Endometrium (tissue), 2 donors: Measurements from ENCODE around the gene SMIM27.
"Not testable (repeated sequence)": the region's sequence is repeated elsewhere in the genome, so short reads cannot be mapped to it uniquely, and the experiment has no call there.

Experiments
- FAIRE-seq: peaks from 2 replicates; lab custom pipeline; 2012; peaks lifted over from hg19 to GRCh38; lab: Jason Lieb, UNC
- donor health status: control.
- donor health status: control.

Gene SMIM27, protein sequence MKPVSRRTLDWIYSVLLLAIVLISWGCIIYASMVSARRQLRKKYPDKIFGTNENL

DNA sequence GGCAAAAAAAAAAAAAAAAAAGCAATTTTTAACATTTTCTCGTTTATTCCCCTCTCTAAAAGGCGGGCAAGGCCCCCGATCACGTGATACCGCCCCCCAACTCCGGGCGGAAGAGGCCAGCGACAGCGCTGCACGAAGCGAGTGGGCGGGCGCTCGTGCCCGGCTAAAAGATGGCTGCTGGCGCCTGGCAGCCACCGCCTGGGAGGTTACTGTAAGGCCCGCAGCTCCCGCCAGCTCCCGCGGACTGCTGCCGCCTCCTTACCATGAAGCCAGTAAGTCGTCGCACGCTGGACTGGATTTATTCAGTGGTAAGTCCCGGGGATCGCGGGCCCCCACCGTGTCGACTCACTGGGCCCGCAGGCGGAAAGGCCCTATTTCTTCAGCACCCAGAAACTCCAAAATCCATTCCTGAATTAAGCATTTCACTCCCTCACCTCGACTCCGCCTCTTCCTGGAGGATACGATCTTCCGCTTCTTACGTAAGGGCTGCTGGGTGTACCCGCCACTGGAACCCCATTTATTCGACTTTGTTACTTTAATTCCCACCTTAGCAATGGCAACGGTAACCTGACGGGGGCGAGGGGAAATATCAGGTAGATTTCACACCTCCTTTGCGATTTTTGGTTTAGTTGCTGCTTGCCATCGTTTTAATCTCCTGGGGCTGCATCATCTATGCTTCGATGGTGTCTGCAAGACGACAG lies at the start of gene SMIM27, which contains the start of gene TOPORS:
Gene SMIM27 (plus strand): TSS at position 156 of the 701 bp plus-strand sequence. CDS start 108 bp downstream, at position 264.
Gene TOPORS (minus strand): TSS at position 415 of the 701 bp plus-strand sequence. CDS start 150 bp downstream, at position 265.
- peak; percentile 69 for FAIRE-seq

- FAIRE-seq: no peak
Measured at GRCh38 chr9:32502464-32502863, 49.7 kb upstream of the SMIM27 start.

DNA sequence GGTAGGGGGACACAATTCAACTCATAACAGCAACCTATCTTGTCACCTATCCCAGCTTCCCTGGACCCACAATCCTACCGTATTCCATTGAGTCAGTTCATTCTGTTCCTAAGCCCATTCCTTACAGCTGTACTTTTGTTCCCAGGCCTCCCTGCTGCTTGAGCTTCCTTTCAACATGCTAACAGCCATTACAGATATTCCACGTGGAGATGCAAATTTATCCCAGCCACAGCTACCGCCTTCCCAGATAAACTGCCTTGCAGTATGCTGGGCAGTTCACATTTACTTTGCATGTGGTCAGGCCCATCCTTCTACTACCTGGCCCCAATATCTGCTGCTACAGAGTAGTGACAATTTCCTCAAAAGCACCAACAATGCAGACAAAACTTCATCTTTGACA lies 49.1 kb upstream of the SMIM27 start:
- no peak for FAIRE-seq

DNA sequence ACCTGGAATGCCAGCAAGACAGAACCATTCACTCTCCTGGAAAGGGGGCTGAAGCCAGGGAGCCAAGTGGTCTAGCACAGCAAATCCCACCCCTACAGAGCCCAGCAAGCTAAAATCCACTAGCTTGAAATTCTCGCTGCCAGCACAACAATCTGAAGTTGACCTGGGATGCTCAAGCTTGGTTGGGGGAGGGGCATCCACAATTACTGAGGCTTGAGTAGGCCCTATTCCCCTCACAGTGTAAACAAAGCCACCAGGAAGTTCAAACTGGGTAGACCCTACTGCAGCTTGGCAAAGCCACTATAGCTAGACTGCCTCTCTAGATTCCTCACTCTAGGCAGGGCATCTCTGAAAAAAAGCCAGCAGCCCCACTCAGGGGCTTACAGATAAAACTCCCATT lies 43.4 kb upstream of the SMIM27 start:
- no peak for FAIRE-seq

- FAIRE-seq: no peak
Measured at GRCh38 chr9:32516241-32516640, 35.9 kb upstream of the SMIM27 start.

- peak; percentile 12 for FAIRE-seq
Measured at GRCh38 chr9:32518276-32518675, 33.9 kb upstream of the SMIM27 start.

DNA sequence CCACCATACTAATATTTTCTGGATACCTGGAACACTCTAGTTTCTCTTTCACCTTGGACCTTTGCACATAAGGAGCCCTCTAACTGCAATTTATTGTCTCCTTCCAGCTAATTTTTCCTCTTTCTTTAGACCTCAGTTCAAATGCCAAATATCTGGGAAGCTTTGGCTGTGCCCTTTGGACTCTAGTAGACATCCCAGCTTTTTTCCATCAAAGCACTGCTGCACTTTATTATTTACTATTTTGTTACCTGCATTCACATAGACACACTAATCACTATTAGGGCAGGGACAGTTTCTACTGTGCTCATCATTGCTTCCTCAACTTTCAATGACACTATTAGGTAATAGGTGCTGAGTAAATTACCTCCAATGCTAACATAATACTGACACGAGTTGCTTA lies 28.2 kb upstream of the SMIM27 start:
- FAIRE-seq: no peak

GRCh38 chr9:32524558-32524891 lies 27.6 kb upstream of the SMIM27 start:
- not testable (repeated sequence) for FAIRE-seq

DNA sequence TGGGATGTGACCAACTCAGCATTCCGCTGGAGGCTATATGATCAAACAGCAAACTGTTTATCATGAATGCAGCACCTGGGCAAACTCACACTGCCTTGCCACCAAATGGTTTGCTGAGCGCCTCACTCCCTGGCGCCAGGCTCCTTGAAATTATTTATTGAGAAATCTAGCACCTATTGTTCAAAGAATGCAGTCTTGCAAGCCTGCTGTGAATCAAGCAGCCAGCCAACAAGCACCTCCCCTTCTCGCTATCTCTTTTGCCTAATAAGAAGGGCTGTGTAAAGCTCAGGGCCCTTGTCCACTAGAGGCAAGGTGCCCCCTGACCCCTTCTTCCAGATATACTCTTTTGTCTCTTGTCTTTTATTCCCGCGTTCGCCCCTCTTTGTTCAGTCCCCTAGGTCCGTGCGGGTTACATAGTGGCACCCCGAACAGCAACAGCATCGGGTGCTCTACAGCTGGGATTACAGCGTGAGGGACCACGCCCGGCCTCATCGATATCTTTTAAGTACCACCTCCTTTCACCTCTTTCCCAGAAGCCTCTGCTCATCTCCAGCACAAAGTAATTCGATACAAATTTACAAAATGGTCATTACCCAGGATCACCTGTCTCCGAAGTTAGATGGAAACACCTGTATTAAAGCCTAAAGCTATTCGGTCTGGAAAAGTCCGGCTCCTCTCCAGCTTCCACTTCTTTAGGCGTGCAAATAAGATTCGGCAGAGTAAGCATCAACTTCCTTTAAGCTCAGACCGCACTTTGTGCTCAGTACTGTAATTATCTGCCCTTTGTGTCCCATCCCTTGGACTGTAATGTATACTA lies 27.0 kb upstream of the SMIM27 start:
- FAIRE-seq: no peak

DNA sequence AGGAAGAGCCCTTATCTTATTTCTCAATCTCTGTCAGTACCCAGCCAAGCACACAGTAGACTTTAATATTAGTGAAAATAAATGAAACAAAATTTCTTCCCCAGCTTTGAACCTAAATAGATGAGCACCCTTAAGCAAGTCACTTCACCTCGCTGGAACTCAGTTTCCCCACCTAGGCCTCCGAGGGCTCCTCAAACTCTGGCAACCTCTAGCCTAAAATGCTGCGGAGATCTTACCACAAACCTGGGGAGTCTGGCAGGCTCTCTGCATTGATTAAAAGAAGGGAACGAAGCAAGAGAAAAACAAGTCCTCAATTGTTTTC lies 26.5 kb upstream of the SMIM27 start:
- no peak for FAIRE-seq

DNA sequence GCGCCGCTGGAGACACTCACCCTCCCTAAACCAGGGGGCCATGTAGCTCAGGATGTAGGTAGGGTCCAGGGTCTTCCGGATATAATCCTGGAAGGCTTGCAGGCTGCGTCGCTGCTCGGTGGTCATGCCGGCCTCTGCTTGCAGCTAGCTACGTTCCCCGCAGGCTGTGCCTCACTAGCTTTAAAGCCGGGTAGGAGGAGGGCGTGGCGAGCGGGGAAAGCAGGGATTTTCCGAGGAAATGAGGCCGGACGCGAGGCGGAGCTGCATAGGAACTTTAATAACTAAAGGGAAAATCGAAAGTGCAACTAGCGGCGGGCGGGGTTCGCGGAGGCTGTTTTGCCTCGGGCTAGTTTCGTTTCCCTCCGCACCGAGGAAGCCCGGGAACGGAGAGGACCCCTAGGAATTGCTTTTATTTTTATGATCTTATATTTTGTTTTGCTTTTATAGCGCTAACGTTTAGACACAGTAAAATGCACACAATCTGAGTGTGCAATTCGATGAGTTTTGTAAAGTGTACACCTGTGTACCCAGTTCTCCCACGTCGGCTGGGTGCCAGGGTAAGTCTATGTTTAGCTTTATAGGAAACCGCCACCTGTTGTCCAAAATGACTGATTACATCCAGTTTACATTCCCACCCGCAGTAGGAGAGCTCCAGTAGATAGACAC lies 26.0 kb upstream of the SMIM27 start, which contains the start of gene RIGI:
Gene RIGI (minus strand): TSS at position 156 of the 666 bp plus-strand sequence. CDS start 30 bp downstream, at position 126.
- peak; percentile 54 for FAIRE-seq

- FAIRE-seq: peak; percentile 45
Measured at GRCh38 chr9:32526707-32527048, 25.4 kb upstream of the SMIM27 start.

DNA sequence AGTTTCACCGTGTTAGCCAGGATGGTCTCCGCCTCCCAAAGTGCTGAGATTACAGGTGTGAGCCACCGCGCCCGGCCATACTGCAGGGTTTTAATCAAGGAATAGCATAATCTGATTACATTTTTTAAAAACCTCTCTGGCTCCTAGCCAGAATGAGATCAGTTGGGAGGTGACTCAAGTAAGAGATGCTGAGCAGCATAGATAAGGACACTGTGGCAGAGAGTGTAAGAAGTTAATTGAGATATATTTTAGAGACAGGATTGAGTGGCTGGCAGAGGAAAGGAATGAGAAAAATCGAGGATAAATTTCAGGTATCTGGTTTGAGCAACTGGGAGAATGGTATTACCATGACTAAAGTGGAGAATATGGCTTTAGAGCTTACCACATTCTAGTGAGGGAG lies 18.8 kb upstream of the SMIM27 start:
- no peak for FAIRE-seq

DNA sequence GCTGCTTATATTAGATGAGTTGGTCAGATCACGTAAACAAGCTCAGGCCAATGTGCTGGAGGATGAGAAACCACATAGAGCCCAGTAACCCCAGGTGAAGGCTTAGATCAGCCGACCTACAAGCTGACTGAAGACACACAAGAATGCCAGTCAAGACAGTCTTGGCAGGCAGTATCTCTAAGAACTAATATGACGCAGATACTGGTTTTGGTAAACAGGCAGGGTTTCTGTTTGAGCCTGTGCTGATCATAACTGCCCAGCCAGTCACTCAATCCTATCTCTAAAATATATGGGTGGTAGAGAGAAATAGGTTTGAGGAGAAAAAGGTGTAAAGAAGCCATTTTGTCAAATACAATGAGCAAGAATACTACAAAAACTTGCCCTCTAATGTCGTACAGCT lies 18.3 kb upstream of the SMIM27 start:
- FAIRE-seq: no peak

DNA sequence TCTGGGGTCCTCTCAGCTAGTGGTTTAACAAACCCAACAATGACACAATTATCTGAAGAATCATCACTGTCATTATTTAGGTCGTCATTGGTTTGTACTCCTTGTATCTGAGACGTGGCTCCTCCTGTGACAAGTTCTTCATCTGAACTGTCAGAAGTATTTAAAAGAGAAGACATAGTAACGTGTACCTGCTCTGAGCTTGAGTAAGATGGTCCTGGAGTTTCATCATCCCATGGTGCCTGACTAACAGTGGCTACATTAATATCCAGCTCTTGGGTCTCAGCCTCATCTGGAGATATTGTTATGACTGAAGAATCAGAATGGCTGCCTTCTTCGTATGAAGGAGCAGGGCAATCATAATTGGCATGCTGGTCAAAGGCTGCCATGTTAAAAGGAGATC lies 9.1 kb upstream of the SMIM27 start:
- no peak for FAIRE-seq

- no peak for FAIRE-seq
Measured at GRCh38 chr9:32545884-32546283, 6.2 kb upstream of the SMIM27 start.

- not testable (repeated sequence) for FAIRE-seq
Measured at GRCh38 chr9:32548213-32548612, 3.9 kb upstream of the SMIM27 start.

- no peak for FAIRE-seq
Measured at GRCh38 chr9:32550150-32550561, 2.0 kb upstream of the SMIM27 start.

GRCh38 chr9:32550562-32551275 lies 1.4 kb upstream of the SMIM27 start:
- peak; percentile 26 for FAIRE-seq

DNA sequence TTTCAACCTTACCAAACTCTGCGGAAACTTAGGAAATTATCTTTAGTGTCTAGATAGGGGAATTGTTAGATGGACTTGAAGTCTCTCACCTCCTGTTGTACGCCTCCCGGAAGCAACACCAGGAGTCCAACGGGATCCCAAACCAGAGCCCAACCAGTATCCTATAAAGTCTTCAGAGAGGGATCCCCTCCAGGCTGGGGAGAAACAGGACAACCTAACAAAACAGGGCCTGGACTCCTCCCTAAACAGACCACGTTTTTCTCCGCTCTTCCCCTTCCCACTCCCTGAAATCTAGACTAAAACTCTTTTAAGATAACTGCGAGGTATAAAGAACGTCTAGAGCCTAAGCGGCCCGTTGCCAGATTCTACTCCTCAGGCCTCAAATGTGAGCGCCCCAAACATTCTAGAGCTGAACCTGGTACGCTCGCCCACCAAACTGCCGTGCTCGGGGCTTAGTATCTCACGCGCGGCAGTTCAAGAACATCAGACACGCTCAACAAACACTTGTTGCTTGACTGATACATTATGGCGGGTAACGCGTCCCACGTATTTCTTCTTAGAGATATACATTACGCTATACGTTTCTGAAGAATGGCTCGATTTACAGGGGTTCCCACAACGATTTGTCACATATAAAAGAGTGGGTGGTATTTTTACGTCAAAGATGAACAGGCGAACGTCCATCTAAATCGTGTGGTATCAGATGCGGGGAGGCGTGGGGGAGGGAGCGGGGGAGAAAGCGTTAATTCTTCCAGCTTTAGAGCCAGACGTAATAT lies 663 bp upstream of the SMIM27 start:
- FAIRE-seq: no peak

- FAIRE-seq: no peak
Measured at GRCh38 chr9:32554107-32554506, 2.0 kb downstream of the SMIM27 start.
